ENCODE data around the gene MKRN3. TPM values are rescaled to one million over a fixed set of nuclear protein-coding genes. Genes with fewer than 3 reads are reported as not detected.

MKRN3 gene
- total and polyA plus RNA-seq, 2 of the 4 experiments (the other 2 are of a cell fraction): under 0.01 to 0.17 TPM

DNA sequence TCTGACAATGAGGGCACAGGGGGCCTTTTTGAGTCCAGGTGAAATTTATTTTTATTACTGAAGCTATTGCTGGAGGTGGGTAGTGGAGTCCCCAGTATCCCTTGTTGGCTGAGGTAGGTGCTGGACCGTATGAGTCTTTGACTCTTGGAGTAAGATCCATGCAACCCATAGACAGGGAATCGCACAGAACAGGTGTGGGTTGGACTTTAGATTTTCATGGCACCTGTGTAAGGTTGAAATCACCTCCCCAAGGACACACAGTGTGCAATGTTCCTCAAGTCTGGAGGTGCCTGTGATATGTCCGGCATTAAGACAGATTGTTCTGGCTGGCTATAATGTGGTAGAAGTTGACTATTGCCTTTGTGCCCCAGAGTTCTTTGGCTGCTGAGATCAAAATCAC is 23.5 kb downstream of the MKRN3 start:
- ChIA-PET CTCF (no interaction called here), POLR2A (ENCODE audit: unreplicated experiment) (no interaction called here)
- Histone ChIP-seq H2BK20ac (ENCODE audit: low read depth, low read length) (no peak overlapping the region), H3K79me1 (ENCODE audit: low read depth in 1 of 2, low read length in 2 of 2) (no peaks in the 10 kb centered on the region), H3K9ac (ENCODE audit: low read depth, low read length) (no peak overlapping the region), H2BK15ac (ENCODE audit: low read depth, low read length) (no peak overlapping the region), H4K8ac (ENCODE audit: low read depth in 2 of 2, low read length in 2 of 2) (no peak overlapping the region), H3K4me1 (ENCODE audit: control insufficient read depth, insufficient read depth, low read length) (no peaks in the 10 kb centered on the region), H2AK5ac (ENCODE audit: low read depth, low read length) (no peak overlapping the region), H4K91ac (ENCODE audit: insufficient read depth, low read depth, low read length) (no peak overlapping the region), H2BK120ac (ENCODE audit: low read depth, low read length) (no peak overlapping the region), H3K18ac (ENCODE audit: low read depth, low read length) (no peak overlapping the region), H3K4ac (ENCODE audit: low read depth, low read length) (no peak overlapping the region), H2AFZ (replicated peaks; ENCODE audit: low read length, poor library complexity) (no peak overlapping the region), H3K36me3 (ENCODE audit: control insufficient read depth, insufficient read depth, low read length) (no peaks in the 10 kb centered on the region), H3K23ac (ENCODE audit: low read depth, low read length) (no peak overlapping the region), H4K5ac (ENCODE audit: low read depth, low read length) (no peak overlapping the region), H3K9me1 (ENCODE audit: insufficient read depth, low read length) (no peaks in the 10 kb centered on the region), H3K27ac (ENCODE audit: insufficient read depth, low read length) (no peak overlapping the region), H2AK9ac (replicated peaks; ENCODE audit: low read depth, low read length, poor library complexity) (no peak overlapping the region), H4K20me1 (ENCODE audit: insufficient read depth, low read length) (no peaks in the 10 kb centered on the region), H3K27me3 (ENCODE audit: control insufficient read depth, insufficient read depth, low read length) (no peaks in the 10 kb centered on the region), H3K14ac (replicated peaks; ENCODE audit: low read depth, low read length) (no peak overlapping the region), H3K4me2 (ENCODE audit: low read depth, low read length) (no peak overlapping the region), H3K9me3 (ENCODE audit: control insufficient read depth, insufficient read depth, low read length) (peaks cover 12% of the 10 kb centered on the region), H3K4me3 (ENCODE audit: insufficient read depth, low read depth, low read length) (no peak overlapping the region), H2BK5ac (ENCODE audit: low read depth, low read length, poor library complexity, severe bottlenecking) (no peak overlapping the region), H3K56ac (ENCODE audit: extremely low read depth, insufficient read depth, low read length) (no peak overlapping the region)
- intact Hi-C loops (cut with micrococcal nuclease): no loop called here
- no TSS peak for BruUV-seq (replicated peaks)
- WGBS, 2 experiments (ENCODE audit: extremely low coverage in 2 of 2, insufficient read length in 1 of 2): no CpG with 5 or more reads among the region's 3 CpGs
- no peak for DNase-seq
- no peak for TF ChIP-seq MAZ (IDR thresholded peaks at IDR 0.05; ENCODE audit: borderline replicate concordance, low read depth, low read length)
- no peak for TF ChIP-seq CEBPB (IDR thresholded peaks at IDR 0.05; ENCODE audit: low read depth, low read length)
- no peak for TF ChIP-seq BHLHE40 (IDR thresholded peaks at IDR 0.05; ENCODE audit: low read depth, low read length)
- TF ChIP-seq NFE2L2 (IDR thresholded peaks at IDR 0.05; ENCODE audit: low read depth, low read length): no peak
- TF ChIP-seq RFX5 (IDR thresholded peaks at IDR 0.05; ENCODE audit: low read depth, low read length): no peak
- TF ChIP-seq USF2 (IDR thresholded peaks at IDR 0.05; ENCODE audit: low read depth, low read length): no peak
- no peak for TF ChIP-seq POLR2A (IDR thresholded peaks at IDR 0.05; ENCODE audit: low read depth, low read length)
- TF ChIP-seq RAD21 (IDR thresholded peaks at IDR 0.05; ENCODE audit: low read length): no peak
- TF ChIP-seq FOS (IDR thresholded peaks at IDR 0.05; ENCODE audit: low read depth, low read length): no peak
- TF ChIP-seq ELK1 (IDR thresholded peaks at IDR 0.05; ENCODE audit: borderline replicate concordance, low read depth, low read length): no peak
- no peak for TF ChIP-seq SMC3 (IDR thresholded peaks at IDR 0.05; ENCODE audit: low read depth, low read length)
- TF ChIP-seq, protein P1, sequence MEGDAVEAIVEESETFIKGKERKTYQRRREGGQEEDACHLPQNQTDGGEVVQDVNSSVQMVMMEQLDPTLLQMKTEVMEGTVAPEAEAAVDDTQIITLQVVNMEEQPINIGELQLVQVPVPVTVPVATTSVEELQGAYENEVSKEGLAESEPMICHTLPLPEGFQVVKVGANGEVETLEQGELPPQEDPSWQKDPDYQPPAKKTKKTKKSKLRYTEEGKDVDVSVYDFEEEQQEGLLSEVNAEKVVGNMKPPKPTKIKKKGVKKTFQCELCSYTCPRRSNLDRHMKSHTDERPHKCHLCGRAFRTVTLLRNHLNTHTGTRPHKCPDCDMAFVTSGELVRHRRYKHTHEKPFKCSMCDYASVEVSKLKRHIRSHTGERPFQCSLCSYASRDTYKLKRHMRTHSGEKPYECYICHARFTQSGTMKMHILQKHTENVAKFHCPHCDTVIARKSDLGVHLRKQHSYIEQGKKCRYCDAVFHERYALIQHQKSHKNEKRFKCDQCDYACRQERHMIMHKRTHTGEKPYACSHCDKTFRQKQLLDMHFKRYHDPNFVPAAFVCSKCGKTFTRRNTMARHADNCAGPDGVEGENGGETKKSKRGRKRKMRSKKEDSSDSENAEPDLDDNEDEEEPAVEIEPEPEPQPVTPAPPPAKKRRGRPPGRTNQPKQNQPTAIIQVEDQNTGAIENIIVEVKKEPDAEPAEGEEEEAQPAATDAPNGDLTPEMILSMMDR (conservative IDR thresholded peaks at IDR 0.05; ENCODE audit: low read depth, low read length): no peak
- no peak for TF ChIP-seq CHD1 (IDR thresholded peaks at IDR 0.05; ENCODE audit: low read depth, low read length)
- no peak for TF ChIP-seq MXI1 (IDR thresholded peaks at IDR 0.05; ENCODE audit: borderline replicate concordance, low read depth, low read length)
- TF ChIP-seq MAFK (IDR thresholded peaks at IDR 0.05; ENCODE audit: low read depth, low read length): no peak
- no peak for TF ChIP-seq RCOR1 (IDR thresholded peaks at IDR 0.05; ENCODE audit: insufficient replicate concordance, low read length)
- ATAC-seq (ENCODE audit: low read depth): no peak
- dilution Hi-C loops (cut with HindIII; ENCODE audit: low sequenced_read_pairs, unreplicated experiment): no loop called here
- in situ Hi-C loops (cut with MboI; ENCODE audit: low sequenced_read_pairs): no loop called here
